A549 (cell line): Measurements from ENCODE around the gene TMEM217.

Experiments used
- CEBPB ChIP-seq, 2 experiments: fragments of >200 bp in 1 of 2; sonication (Bioruptor Twin) in 1 of 2; formaldehyde crosslinking in 1 of 2; IDR thresholded peaks; 2 replicates each; pipeline ENCODE4 v1.6.1; 2012 to 2016
- CTCF ChIP-seq: fragments of >200 bp; sonication (Bioruptor Twin); formaldehyde crosslinking; IDR thresholded peaks from 3 replicates; pipeline ENCODE4 v1.5.1; 2016
- HEYL ChIP-seq: fragments of 250-450 bp; sonication (Bioruptor Pico); IDR thresholded peaks from 2 replicates; pipeline ENCODE4 v1.8.0; 2021; ENCODE audit warnings: mild to moderate bottlenecking, moderate library complexity
- NPAS2 ChIP-seq: fragments of 250-450 bp; sonication (Bioruptor Pico); IDR thresholded peaks from 2 replicates; pipeline ENCODE4 v1.8.0; 2022; ENCODE audit warnings: mild to moderate bottlenecking, moderate library complexity, borderline replicate concordance
- REST ChIP-seq: fragments of 200-600 bp; sonication (generic); IDR thresholded peaks from 2 replicates; pipeline ENCODE4 v1.6.1; 2016; ENCODE audit warnings: antibody characterized with exemption, mild to moderate bottlenecking, moderate library complexity
- RFX5 ChIP-seq: fragments of 450-650 bp; IDR thresholded peaks from 2 replicates; pipeline ENCODE4 v1.7.1; 2014; ENCODE audit warnings: antibody characterized with exemption, mild to moderate bottlenecking, moderate library complexity
- TF ChIP-seq, protein P1 (sequence below): fragments of 150-350 bp; IDR thresholded peaks from 2 replicates; pipeline ENCODE4 v1.6.1; 2014; ENCODE audit warnings: low read depth, mild to moderate bottlenecking, low read length

- TF ChIP-seq RFX5 (no peak), CEBPB (IDR thresholded peaks at IDR 0.05) (no peak), CTCF (no peak), REST (no peak), HEYL (CRISPR knock-in tag) (no peak), NPAS2 (no peak)
- TF ChIP-seq, protein P1, sequence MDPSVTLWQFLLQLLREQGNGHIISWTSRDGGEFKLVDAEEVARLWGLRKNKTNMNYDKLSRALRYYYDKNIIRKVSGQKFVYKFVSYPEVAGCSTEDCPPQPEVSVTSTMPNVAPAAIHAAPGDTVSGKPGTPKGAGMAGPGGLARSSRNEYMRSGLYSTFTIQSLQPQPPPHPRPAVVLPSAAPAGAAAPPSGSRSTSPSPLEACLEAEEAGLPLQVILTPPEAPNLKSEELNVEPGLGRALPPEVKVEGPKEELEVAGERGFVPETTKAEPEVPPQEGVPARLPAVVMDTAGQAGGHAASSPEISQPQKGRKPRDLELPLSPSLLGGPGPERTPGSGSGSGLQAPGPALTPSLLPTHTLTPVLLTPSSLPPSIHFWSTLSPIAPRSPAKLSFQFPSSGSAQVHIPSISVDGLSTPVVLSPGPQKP: no peak
These were observed 25.4 kb downstream of the TMEM217 start for GRCh38 chr6:37232430-37233017.
